Activated B cell treated with CpG ODN at 0.5 μM for 24 hours (primary cell): ENCODE data around the gene ARMCX2. TPM values are rescaled to one million over a fixed set of nuclear protein-coding genes. Genes with fewer than 3 reads are reported as not detected.

Source experiments
- ATAC-seq: fragments of 200-7000 bp; cut with Tn5 transposase; one replicate; pipeline ENCODE4 v1.10.0; 2021; ENCODE audit warnings: low read depth, mild to moderate bottlenecking, moderate library complexity
- CTCF ChIA-PET: fragments of 350-600 bp; sonication (Branson Sonifier 250); formaldehyde crosslinking; loops from one replicate; lab custom pipeline; 2021; ENCODE audit warnings: antibody characterized with exemption; lab: Charles Lee
- POLR2A ChIA-PET: fragments of 350-600 bp; sonication (Branson Sonifier 250); formaldehyde crosslinking; loops from one replicate; lab custom pipeline; 2021; ENCODE audit warnings: antibody characterized with exemption; lab: Charles Lee
- DNase-seq: peaks from one replicate; pipeline ENCODE4 v3.0.0; 2022
- H3K27ac Mint-ChIP-seq: one replicate; pipeline ENCODE4 v1.8.0; 2020; ENCODE audit warnings: mixed read lengths
- H3K27me3 Mint-ChIP-seq: one replicate; pipeline ENCODE4 v1.8.0; 2021; ENCODE audit warnings: mixed read lengths
- H3K36me3 Mint-ChIP-seq: one replicate; pipeline ENCODE4 v1.8.0; 2021; ENCODE audit warnings: low read depth, mixed read lengths
- H3K4me1 Mint-ChIP-seq: one replicate; pipeline ENCODE4 v1.8.0; 2021; ENCODE audit warnings: mixed read lengths
- H3K4me3 Mint-ChIP-seq: one replicate; pipeline ENCODE4 v1.8.0; 2020; ENCODE audit warnings: mild to moderate bottlenecking, mixed read lengths
- H3K9me3 Mint-ChIP-seq: one replicate; pipeline ENCODE4 v1.8.0; 2020; ENCODE audit warnings: mixed read lengths
- intact Hi-C: fragments of 100-400 bp; cut with micrococcal nuclease; formaldehyde crosslinking; loops from one replicate; pipeline ENCODE4 v1.15.1; 2024
- total RNA-seq: library from RNA; stranded (reverse); gene quantifications from 2 replicates; pipeline ENCODE4 v1.2.3, GENCODE V29; 2022
- TF ChIP-seq, protein P1 (sequence below): fragments of 200-600 bp; IDR thresholded peaks from one replicate; pipeline ENCODE4 v1.8.0; 2022; ENCODE audit warnings: antibody characterized with exemption, mild to moderate bottlenecking

ARMCX2 gene
- total RNA-seq, 1 donor from 2014 or later = 11.2 TPM

DNA sequence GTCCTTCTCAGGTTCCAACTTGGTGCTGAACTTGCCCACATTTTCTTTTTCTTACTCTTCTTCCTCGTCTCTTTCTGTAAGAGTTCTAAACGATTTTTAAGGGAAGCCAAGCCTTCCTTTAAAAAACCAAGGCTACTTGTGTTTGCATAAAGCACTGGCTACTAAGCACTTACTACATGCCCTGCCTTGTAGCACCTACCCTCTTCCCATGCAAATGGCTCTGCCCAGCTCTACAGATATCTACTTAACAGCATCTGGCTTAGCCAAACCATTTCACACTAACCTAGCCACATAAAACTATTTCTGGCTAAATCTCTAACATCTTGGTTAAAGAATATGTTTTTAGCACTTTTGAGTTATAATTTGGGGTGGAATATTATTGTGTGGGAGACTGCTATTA lies 26.9 kb upstream of the ARMCX2 start:
- ATAC-seq = no peak
- TF ChIP-seq, protein P1, sequence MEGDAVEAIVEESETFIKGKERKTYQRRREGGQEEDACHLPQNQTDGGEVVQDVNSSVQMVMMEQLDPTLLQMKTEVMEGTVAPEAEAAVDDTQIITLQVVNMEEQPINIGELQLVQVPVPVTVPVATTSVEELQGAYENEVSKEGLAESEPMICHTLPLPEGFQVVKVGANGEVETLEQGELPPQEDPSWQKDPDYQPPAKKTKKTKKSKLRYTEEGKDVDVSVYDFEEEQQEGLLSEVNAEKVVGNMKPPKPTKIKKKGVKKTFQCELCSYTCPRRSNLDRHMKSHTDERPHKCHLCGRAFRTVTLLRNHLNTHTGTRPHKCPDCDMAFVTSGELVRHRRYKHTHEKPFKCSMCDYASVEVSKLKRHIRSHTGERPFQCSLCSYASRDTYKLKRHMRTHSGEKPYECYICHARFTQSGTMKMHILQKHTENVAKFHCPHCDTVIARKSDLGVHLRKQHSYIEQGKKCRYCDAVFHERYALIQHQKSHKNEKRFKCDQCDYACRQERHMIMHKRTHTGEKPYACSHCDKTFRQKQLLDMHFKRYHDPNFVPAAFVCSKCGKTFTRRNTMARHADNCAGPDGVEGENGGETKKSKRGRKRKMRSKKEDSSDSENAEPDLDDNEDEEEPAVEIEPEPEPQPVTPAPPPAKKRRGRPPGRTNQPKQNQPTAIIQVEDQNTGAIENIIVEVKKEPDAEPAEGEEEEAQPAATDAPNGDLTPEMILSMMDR = no peak
- no peak for DNase-seq
- Mint-ChIP-seq H3K27me3 (peaks cover 3% of the 10 kb centered on the region), H3K4me1 (no peaks in the 10 kb centered on the region), H3K36me3 (no peaks in the 10 kb centered on the region), H3K27ac (no peak overlapping the region), H3K4me3 (no peak overlapping the region), H3K9me3 (no peaks in the 10 kb centered on the region)
- POLR2A ChIA-PET = no interaction called here
- CTCF ChIA-PET = no interaction called here
- intact Hi-C loops = no loop called here

DNA sequence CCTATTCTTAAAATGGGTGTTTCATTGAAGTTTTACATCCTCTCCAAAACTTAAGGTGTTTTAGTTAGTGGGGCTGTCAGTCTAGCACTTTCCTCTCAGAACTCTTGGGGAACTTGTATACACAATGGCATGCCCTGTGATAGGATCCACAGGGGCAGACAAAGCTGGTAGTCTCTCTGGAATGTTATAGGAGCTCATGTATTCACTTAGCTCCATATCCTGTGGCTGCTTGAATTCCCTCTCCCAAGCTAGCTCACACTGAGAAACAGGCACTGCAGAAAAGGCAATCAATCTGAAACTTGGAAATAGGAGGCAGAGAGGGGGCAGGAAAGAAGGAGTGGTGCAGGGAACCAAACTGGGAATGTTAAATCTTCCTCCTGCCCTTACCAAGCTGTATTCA lies 26.3 kb upstream of the ARMCX2 start:
- TF ChIP-seq, protein P1 = no peak
- CTCF ChIA-PET = no interaction called here
- Mint-ChIP-seq H3K9me3 (no peaks in the 10 kb centered on the region), H3K4me3 (no peak overlapping the region), H3K27ac (no peak overlapping the region), H3K4me1 (no peaks in the 10 kb centered on the region), H3K36me3 (no peaks in the 10 kb centered on the region), H3K27me3 (peaks cover 3% of the 10 kb centered on the region)
- intact Hi-C loops = no loop called here
- no peak for ATAC-seq
- POLR2A ChIA-PET = no interaction called here
- DNase-seq = no peak

DNA sequence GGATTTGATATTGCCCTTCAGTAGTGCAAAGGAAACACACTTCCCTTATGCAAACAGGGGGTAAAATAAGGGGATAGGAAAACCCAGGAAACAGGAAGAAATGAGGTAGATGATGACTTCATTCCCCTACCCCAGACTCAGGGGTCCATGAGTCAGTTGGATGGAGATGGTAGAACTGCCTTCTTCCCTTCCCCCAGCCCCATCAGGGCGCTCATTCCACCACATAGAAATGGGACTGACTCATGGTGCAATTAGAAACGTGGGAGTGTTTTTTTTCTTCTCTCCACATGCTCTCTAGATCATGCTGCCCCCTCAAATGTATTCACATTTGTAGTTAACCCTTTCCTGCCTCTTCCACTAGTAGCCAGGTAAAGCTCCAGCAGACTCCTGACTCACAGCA lies 23.1 kb upstream of the ARMCX2 start:
- H3K27ac Mint-ChIP-seq = no peak overlapping the region
- intact Hi-C loops = no loop called here
- H3K36me3 Mint-ChIP-seq = no peaks in the 10 kb centered on the region
- POLR2A ChIA-PET = no interaction called here
- TF ChIP-seq, protein P1 = no peak
- no peaks in the 10 kb centered on the region for H3K4me1 Mint-ChIP-seq
- CTCF ChIA-PET = no interaction called here
- no peak for DNase-seq
- no peak overlapping the region for H3K4me3 Mint-ChIP-seq
- H3K27me3 Mint-ChIP-seq = peaks cover 7% of the 10 kb centered on the region
- ATAC-seq = no peak
- no peaks in the 10 kb centered on the region for H3K9me3 Mint-ChIP-seq

GRCh38 chrX:101677028-101677427 lies 17.4 kb upstream of the ARMCX2 start:
- intact Hi-C loops = no loop called here
- Mint-ChIP-seq H3K9me3 (no peaks in the 10 kb centered on the region), H3K27me3 (peaks cover 11% of the 10 kb centered on the region), H3K36me3 (no peaks in the 10 kb centered on the region), H3K4me3 (no peak overlapping the region), H3K27ac (no peak overlapping the region), H3K4me1 (no peaks in the 10 kb centered on the region)
- CTCF ChIA-PET = no interaction called here
- no peak for DNase-seq
- POLR2A ChIA-PET = no interaction called here
- TF ChIP-seq, protein P1 = no peak
- no peak for ATAC-seq

GRCh38 chrX:101676571-101676970 lies 16.9 kb upstream of the ARMCX2 start:
- H3K9me3 Mint-ChIP-seq = no peaks in the 10 kb centered on the region
- CTCF ChIA-PET = no interaction called here
- POLR2A ChIA-PET = no interaction called here
- DNase-seq (no peak), ATAC-seq (no peak)
- TF ChIP-seq, protein P1 = no peak
- intact Hi-C loops = no loop called here
- no peaks in the 10 kb centered on the region for H3K36me3 Mint-ChIP-seq
- H3K4me1 Mint-ChIP-seq = no peaks in the 10 kb centered on the region
- H3K27ac Mint-ChIP-seq = no peak overlapping the region
- H3K27me3 Mint-ChIP-seq = peaks cover 11% of the 10 kb centered on the region
- no peak overlapping the region for H3K4me3 Mint-ChIP-seq
